ENCODE results near the gene TMEM192. TPM values are rescaled to one million over a fixed set of nuclear protein-coding genes. Genes with fewer than 3 reads are reported as not detected.

The TMEM192 gene
- total and polyA plus RNA-seq, 7 donors: 4.7 to 12.5 (median 7.4) TPM

DNA sequence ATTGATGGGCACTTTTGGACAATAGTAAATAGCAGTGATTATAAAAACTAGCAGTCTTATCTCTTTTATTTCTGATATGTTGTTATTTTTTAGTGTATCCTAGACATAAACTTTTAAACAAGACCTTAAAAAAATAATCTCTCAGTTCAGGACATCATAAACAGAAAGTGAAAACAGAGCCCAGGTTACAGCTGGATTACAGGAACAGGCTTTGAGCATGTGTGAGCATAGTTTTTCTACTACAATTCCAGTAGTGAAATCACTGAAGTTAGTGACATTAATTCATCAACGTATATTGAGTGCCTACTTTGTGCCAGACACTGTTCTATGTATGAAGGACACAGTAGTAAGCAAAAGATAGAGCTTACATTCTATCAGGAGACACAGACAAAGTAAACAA lies 42.1 kb downstream of the TMEM192 start:
- intact Hi-C loops (cut with DNase I): no loop called here
- Histone ChIP-seq H3K4me3 (no peak overlapping the region), H3K27me3 (no peaks in the 10 kb centered on the region), H3K27ac (no peak overlapping the region), H3K9me3 (no peaks in the 10 kb centered on the region), H3K4me1 (no peaks in the 10 kb centered on the region), H3K36me3 (peaks cover 0 to 2% (median 0%) of the 10 kb centered on the region in 4 donors)
- no peak for DNase-seq
- no peak for TF ChIP-seq POLR2AphosphoS5 (IDR thresholded peaks at IDR 0.05)
- TF ChIP-seq, protein P1, sequence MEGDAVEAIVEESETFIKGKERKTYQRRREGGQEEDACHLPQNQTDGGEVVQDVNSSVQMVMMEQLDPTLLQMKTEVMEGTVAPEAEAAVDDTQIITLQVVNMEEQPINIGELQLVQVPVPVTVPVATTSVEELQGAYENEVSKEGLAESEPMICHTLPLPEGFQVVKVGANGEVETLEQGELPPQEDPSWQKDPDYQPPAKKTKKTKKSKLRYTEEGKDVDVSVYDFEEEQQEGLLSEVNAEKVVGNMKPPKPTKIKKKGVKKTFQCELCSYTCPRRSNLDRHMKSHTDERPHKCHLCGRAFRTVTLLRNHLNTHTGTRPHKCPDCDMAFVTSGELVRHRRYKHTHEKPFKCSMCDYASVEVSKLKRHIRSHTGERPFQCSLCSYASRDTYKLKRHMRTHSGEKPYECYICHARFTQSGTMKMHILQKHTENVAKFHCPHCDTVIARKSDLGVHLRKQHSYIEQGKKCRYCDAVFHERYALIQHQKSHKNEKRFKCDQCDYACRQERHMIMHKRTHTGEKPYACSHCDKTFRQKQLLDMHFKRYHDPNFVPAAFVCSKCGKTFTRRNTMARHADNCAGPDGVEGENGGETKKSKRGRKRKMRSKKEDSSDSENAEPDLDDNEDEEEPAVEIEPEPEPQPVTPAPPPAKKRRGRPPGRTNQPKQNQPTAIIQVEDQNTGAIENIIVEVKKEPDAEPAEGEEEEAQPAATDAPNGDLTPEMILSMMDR (IDR thresholded peaks at IDR 0.05): no peak
- TF ChIP-seq EP300 (IDR thresholded peaks at IDR 0.05): no peak
- TF ChIP-seq POLR2A (IDR thresholded peaks at IDR 0.05): no peak
- WGBS, 2 donors: 53 to 62% methylated on average over 1 of the region's 1 CpG

GRCh38 chr4:165060938-165061337 lies 51.7 kb downstream of the TMEM192 start:
- TF ChIP-seq POLR2AphosphoS5 (IDR thresholded peaks at IDR 0.05) (no peak), EP300 (IDR thresholded peaks at IDR 0.05) (no peak), POLR2A (IDR thresholded peaks at IDR 0.05) (no peak)
- TF ChIP-seq, protein P1 (IDR thresholded peaks at IDR 0.05): no peak
- intact Hi-C loops (cut with DNase I): no loop called here

DNA sequence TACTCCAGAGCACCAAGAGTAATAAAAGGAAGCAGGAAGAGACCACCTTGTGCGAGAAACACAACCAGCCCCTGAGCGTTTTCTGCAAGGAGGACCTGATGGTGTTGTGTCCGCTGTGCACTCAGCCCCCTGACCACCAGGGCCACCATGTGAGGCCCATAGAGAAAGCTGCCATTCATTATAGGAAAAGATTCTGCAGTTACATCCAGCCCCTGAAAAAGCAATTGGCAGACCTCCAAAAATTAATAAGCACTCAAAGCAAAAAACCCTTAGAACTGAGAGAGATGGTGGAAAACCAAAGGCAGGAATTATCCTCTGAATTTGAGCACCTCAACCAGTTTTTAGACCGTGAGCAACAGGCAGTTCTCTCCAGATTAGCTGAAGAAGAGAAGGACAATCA lies 53.3 kb downstream of the TMEM192 start:
- TF ChIP-seq, protein P1 (IDR thresholded peaks at IDR 0.05): no peak
- TF ChIP-seq POLR2AphosphoS5 (IDR thresholded peaks at IDR 0.05) (no peak), POLR2A (IDR thresholded peaks at IDR 0.05) (no peak), EP300 (IDR thresholded peaks at IDR 0.05) (no peak)
- WGBS, 2 donors: 91% methylated on average over 4 of the region's 4 CpGs

More at GRCh38 chr4:165060938-165061337, 51.7 kb downstream of the TMEM192 start:
- Histone ChIP-seq H3K27me3 (no peaks in the 10 kb centered on the region), H3K36me3 (no peaks in the 10 kb centered on the region), H3K27ac (no peak overlapping the region), H3K4me1 (no peaks in the 10 kb centered on the region), H3K4me3 (no peak overlapping the region), H3K9me3 (no peaks in the 10 kb centered on the region)
- DNase-seq: no peak
- 22 to 61% methylated on average over 1 of the region's 1 CpG for WGBS, 2 donors

GRCh38 chr4:165058666-165059065 lies 54.0 kb downstream of the TMEM192 start:
- no peaks in the 10 kb centered on the region for H3K4me1 ChIP-seq
- no peaks in the 10 kb centered on the region for H3K36me3 ChIP-seq
- no peak for TF ChIP-seq EP300 (IDR thresholded peaks at IDR 0.05)
- no peak for TF ChIP-seq POLR2AphosphoS5 (IDR thresholded peaks at IDR 0.05)
- TF ChIP-seq, protein P1 (IDR thresholded peaks at IDR 0.05): no peak
- TF ChIP-seq POLR2A (IDR thresholded peaks at IDR 0.05): no peak
- no peak for DNase-seq
- H3K4me3 ChIP-seq: no peak overlapping the region
- 84 to 87% methylated on average over 2 of the region's 2 CpGs for WGBS, 2 donors
- no peaks in the 10 kb centered on the region for H3K9me3 ChIP-seq
- no peaks in the 10 kb centered on the region for H3K27me3 ChIP-seq
- no peak overlapping the region for H3K27ac ChIP-seq
- intact Hi-C loops (cut with DNase I): no loop called here

More for the DNA sequence above, 53.3 kb downstream of the TMEM192 start:
- Histone ChIP-seq H3K4me1 (no peaks in the 10 kb centered on the region), H3K4me3 (no peak overlapping the region), H3K27ac (no peak overlapping the region), H3K27me3 (no peaks in the 10 kb centered on the region), H3K9me3 (no peaks in the 10 kb centered on the region), H3K36me3 (no peaks in the 10 kb centered on the region)
- no peak for DNase-seq
- intact Hi-C loops (cut with DNase I): no loop called here

DNA sequence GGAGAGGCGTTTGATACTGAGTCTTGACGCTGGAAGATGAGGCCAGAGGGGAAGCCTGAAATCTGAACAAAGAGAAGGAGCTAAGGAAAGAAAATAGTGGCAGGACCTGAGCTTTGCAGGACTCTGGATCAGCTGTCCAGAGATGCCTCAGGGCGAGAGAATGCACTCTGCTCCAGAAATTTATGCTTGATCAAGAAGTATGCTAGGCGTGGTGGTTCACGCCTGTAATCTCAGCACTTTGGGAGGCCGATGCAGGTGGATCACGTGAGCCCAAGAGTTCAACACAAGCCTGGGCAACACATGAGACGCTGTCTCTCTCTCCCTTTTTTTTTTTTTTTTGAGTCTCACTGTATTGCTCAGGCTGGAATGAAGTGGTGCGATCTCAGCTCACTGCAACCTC lies 57.1 kb downstream of the TMEM192 start:
- intact Hi-C loops (cut with DNase I): no loop called here
- TF ChIP-seq POLR2AphosphoS5 (IDR thresholded peaks at IDR 0.05) (no peak), POLR2A (IDR thresholded peaks at IDR 0.05) (no peak), EP300 (IDR thresholded peaks at IDR 0.05) (no peak)
- TF ChIP-seq, protein P1 (IDR thresholded peaks at IDR 0.05): no peak
- no peaks in the 10 kb centered on the region for H3K27me3 ChIP-seq
- no peak overlapping the region for H3K27ac ChIP-seq
- H3K36me3 ChIP-seq: no peaks in the 10 kb centered on the region
- no peak overlapping the region for H3K4me3 ChIP-seq
- no peaks in the 10 kb centered on the region for H3K9me3 ChIP-seq
- H3K4me1 ChIP-seq: no peaks in the 10 kb centered on the region
- 79 to 91% methylated on average over 9 of the region's 9 CpGs for whole genome bisulfite sequencing, 2 donors
- no peak for DNase-seq

Measured in sigmoid colon (tissue), 7 donors.